NCI-H345 treated with DMSO at 0.1 percent for 48 hours (cell line): ENCODE results near the gene AGPS.
"Not testable (repeated sequence)": the region's sequence is repeated elsewhere in the genome, so short reads cannot be mapped to it uniquely, and the experiment has no call there.

Source experiments
- DNase-seq: peaks from one replicate; lab custom pipeline; 2025; ENCODE audit not compliant: unreplicated experiment; lab: John Stamatoyannopoulos, UW

Gene AGPS

GRCh38 chr2:177392373-177393202 is at the start of gene AGPS:
Gene AGPS, plus strand, starts transcription at chr2:177392773. Its CDS starts 17 bp downstream, at chr2:177392790.
- peak; percentile 40 for DNase-seq

- DNase-seq, result no peak
Observed at GRCh38 chr2:177343773-177344172, 48.8 kb upstream of the AGPS start.

- DNase-seq, result no peak
Observed at GRCh38 chr2:177344316-177344715, 48.3 kb upstream of the AGPS start.

GRCh38 chr2:177346192-177346591 is 46.4 kb upstream of the AGPS start:
- DNase-seq, result no peak

- no peak for DNase-seq
Observed at GRCh38 chr2:177347570-177347969, 45.0 kb upstream of the AGPS start.

- DNase-seq, result no peak
Observed at GRCh38 chr2:177348118-177348654, 44.4 kb upstream of the AGPS start.

- DNase-seq, result no peak
Observed at GRCh38 chr2:177348733-177349693, 43.6 kb upstream of the AGPS start.

- DNase-seq, result not testable (repeated sequence)
Observed at GRCh38 chr2:177350624-177351023, 41.9 kb upstream of the AGPS start.

- DNase-seq, result not testable (repeated sequence)
Observed at GRCh38 chr2:177351121-177351520, 41.5 kb upstream of the AGPS start.

GRCh38 chr2:177352441-177353186 is 40.0 kb upstream of the AGPS start:
- no peak for DNase-seq

- no peak for DNase-seq
Observed at GRCh38 chr2:177353187-177353478, 39.4 kb upstream of the AGPS start.

GRCh38 chr2:177354541-177354940 is 38.0 kb upstream of the AGPS start:
- not testable (repeated sequence) for DNase-seq

GRCh38 chr2:177355874-177356273 is 36.7 kb upstream of the AGPS start:
- no peak for DNase-seq

GRCh38 chr2:177359836-177360595 is 32.6 kb upstream of the AGPS start:
- DNase-seq, result no peak

- no peak for DNase-seq
Observed at GRCh38 chr2:177362499-177362898, 30.1 kb upstream of the AGPS start.

GRCh38 chr2:177363332-177363731 is 29.2 kb upstream of the AGPS start:
- no peak for DNase-seq

- DNase-seq, result not testable (repeated sequence)
Observed at GRCh38 chr2:177365764-177366163, 26.8 kb upstream of the AGPS start.

GRCh38 chr2:177368023-177368422 is 24.6 kb upstream of the AGPS start:
- DNase-seq, result not testable (repeated sequence)

GRCh38 chr2:177379354-177379753 is 13.2 kb upstream of the AGPS start:
- DNase-seq, result no peak

- DNase-seq, result no peak
Observed at GRCh38 chr2:177380181-177380580, 12.4 kb upstream of the AGPS start.
